Measurements from ENCODE around the gene MLN. TPM values are rescaled to one million over a fixed set of nuclear protein-coding genes. Genes with fewer than 3 reads are reported as not detected.

Gene MLN
- total RNA-seq, 1 experiment from 2014 or later = not detected

GRCh38 chr6:33827546-33828451, 24.0 kb upstream of the MLN start (continued):
- TF ChIP-seq CEBPB (IDR thresholded peaks at IDR 0.05; ENCODE audit: low read depth) (no peak), JUND (IDR thresholded peaks at IDR 0.05) (no peak), EZH2 (IDR thresholded peaks at IDR 0.05) (no peak), RAD21 (IDR thresholded peaks at IDR 0.05; ENCODE audit: low read depth) (no peak)

- Histone ChIP-seq H3K36me3 (ENCODE audit: control insufficient read depth in 1 of 2, insufficient read depth in 2 of 2, low read length in 2 of 2) (no peaks in the 10 kb centered on the region), H3K79me2 (ENCODE audit: insufficient read depth, low read length) (no peaks in the 10 kb centered on the region), H3K9ac (ENCODE audit: low read length) (no peak overlapping the region), H3K9me2 (ENCODE audit: insufficient read depth) (no peaks in the 10 kb centered on the region), H4K20me1 (ENCODE audit: insufficient read depth) (no peaks in the 10 kb centered on the region), H3K4me3 (replicated peaks in 1 of 2; ENCODE audit: low read depth in 1 of 2, low read length in 2 of 2) (no peak overlapping the region), H3K27ac (ENCODE audit: low read depth, low read length) (no peak overlapping the region), H3K4me2 (ENCODE audit: low read length) (no peak overlapping the region), H3K4me1 (ENCODE audit: control insufficient read depth in 1 of 2, insufficient read depth in 2 of 2, low read length in 2 of 2) (peaks cover 0 to 26% of the 10 kb centered on the region in 2 experiments; a peak in 3 of 4 replicates), H2AFZ (ENCODE audit: low read depth, low read length, poor library complexity, severe bottlenecking) (no peak overlapping the region), H3K9me3 (ENCODE audit: control insufficient read depth in 1 of 2, insufficient read depth in 1 of 2, low read depth in 1 of 2, low read length in 2 of 2) (no peaks in the 10 kb centered on the region), H3K27me3 (ENCODE audit: insufficient read depth, low read length) (0 out of 2 replicates have a peak, but pooled peaks cover 3% of the 10 kb centered on the region)
- BruUV-seq (replicated peaks) = no TSS peak
- ChIA-PET CTCF (no interaction called here), POLR2A (no interaction called here), RAD21 (ENCODE audit: low non-redundant PET in 1 of 2, low total read pairs in 2 of 2, uncharacterized antibody in 2 of 2, unreplicated experiment in 2 of 2) (no interaction called here)
- TF ChIP-seq JUND (IDR thresholded peaks at IDR 0.05) (no peak), MAX (IDR thresholded peaks at IDR 0.05) (no peak), RAD21 (IDR thresholded peaks at IDR 0.05; ENCODE audit: low read depth) (peak; percentile 40; the same call in 1 of the 2 replicates), ZNF274 (IDR thresholded peaks at IDR 0.05; ENCODE audit: low read depth, low read length) (no peak)
- intact Hi-C loops (cut with micrococcal nuclease) = no loop called here
- ATAC-seq (no peak), DNase-seq (ENCODE audit: low read depth, low spot score) (no peak)
Measured at GRCh38 chr6:33826537-33826936, 22.7 kb upstream of the MLN start.
